ENCODE data around the gene MLST8. TPM values are rescaled to one million over a fixed set of nuclear protein-coding genes. Genes with fewer than 3 reads are reported as not detected.
A peak's percentile ranks its signal among the peaks of the same experiment; 100 is the strongest.

MLST8 gene
- total RNA-seq, 2 donors from 2014 or later: 35.6 to 45.0 TPM

DNA sequence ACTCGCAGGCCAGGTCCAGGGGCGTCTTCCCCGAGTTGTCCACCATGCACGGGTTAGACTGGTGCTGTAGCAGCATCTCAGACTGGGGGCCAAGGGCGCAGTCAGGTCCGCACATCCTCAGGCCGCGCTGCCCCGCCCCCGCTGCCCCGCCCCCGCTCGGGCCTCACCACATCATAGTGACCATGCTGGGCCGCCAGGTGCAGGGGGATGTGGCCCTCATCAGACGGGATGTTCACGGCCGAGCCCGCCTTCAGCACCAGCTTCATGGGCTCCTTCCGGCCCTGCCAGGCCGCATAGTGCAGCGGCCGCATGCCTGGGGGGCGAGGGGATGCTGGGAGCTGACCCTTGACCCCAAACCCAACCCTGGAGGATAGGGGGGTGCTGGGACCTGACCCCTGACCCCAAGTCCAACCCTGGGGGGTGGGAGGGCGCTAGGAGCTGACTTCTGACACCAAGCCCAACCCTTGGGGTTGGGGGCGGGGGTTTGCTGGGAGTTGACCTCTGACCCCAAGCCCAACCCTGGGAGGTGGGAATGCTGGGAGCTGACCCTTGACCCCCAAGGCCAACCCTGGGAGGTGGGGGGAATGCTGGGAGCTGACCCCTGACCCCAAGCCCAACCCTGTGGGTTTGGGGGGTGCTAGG lies 15.9 kb upstream of the MLST8 start:
- Histone ChIP-seq H3K36me3 (no peaks in the 10 kb centered on the region), H3K27ac (no peak overlapping the region), H3K4me1 (peaks cover 0 to 5% of the 10 kb centered on the region in 2 donors), H3K9me3 (no peaks in the 10 kb centered on the region), H3K27me3 (no peaks in the 10 kb centered on the region), H3K4me3 (no peak overlapping the region)
- no peak for DNase-seq (ENCODE audit: low spot score)
- TF ChIP-seq, protein P1, sequence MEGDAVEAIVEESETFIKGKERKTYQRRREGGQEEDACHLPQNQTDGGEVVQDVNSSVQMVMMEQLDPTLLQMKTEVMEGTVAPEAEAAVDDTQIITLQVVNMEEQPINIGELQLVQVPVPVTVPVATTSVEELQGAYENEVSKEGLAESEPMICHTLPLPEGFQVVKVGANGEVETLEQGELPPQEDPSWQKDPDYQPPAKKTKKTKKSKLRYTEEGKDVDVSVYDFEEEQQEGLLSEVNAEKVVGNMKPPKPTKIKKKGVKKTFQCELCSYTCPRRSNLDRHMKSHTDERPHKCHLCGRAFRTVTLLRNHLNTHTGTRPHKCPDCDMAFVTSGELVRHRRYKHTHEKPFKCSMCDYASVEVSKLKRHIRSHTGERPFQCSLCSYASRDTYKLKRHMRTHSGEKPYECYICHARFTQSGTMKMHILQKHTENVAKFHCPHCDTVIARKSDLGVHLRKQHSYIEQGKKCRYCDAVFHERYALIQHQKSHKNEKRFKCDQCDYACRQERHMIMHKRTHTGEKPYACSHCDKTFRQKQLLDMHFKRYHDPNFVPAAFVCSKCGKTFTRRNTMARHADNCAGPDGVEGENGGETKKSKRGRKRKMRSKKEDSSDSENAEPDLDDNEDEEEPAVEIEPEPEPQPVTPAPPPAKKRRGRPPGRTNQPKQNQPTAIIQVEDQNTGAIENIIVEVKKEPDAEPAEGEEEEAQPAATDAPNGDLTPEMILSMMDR (IDR thresholded peaks at IDR 0.05): no peak

DNA sequence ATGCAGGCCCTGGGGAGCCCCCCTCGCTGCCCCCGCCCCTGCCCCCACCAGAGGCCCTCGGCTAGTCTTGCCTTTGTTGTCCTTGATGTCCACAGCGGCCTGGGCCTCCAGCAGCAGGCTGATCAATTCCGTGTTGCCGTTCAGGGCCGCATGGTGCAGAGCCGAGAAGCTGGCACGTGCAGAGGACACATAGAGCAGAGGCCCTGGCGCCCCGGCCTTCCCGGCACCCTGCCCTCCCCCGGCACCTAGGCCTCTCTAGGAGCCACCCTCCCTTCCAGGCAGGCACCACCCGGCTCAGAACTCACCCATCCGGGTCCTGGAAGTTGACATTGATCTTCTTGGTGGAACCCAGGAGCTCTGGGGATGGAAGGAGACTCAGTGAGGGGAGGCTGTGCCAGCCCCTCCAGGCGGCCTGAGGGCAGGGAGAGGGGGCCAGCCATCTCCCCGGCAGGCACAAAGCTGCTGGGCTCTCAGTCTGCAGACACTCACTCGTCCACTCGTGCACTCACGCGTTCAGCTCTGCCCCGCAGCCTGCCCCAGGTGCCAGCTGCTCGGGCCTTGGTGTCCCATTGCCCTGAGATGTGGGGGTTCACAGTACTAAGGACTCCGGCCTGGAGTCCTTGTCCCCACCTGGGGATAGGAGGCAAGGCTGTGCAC lies 15.1 kb upstream of the MLST8 start:
- no peak overlapping the region for H3K4me3 ChIP-seq
- no peaks in the 10 kb centered on the region for H3K36me3 ChIP-seq
- TF ChIP-seq, protein P1 (IDR thresholded peaks at IDR 0.05): no peak
- no peaks in the 10 kb centered on the region for H3K9me3 ChIP-seq
- H3K4me1 ChIP-seq: peaks cover 0 to 8% of the 10 kb centered on the region in 2 donors
- no peak for DNase-seq (ENCODE audit: low spot score)
- no peaks in the 10 kb centered on the region for H3K27me3 ChIP-seq
- H3K27ac ChIP-seq: no peak overlapping the region

DNA sequence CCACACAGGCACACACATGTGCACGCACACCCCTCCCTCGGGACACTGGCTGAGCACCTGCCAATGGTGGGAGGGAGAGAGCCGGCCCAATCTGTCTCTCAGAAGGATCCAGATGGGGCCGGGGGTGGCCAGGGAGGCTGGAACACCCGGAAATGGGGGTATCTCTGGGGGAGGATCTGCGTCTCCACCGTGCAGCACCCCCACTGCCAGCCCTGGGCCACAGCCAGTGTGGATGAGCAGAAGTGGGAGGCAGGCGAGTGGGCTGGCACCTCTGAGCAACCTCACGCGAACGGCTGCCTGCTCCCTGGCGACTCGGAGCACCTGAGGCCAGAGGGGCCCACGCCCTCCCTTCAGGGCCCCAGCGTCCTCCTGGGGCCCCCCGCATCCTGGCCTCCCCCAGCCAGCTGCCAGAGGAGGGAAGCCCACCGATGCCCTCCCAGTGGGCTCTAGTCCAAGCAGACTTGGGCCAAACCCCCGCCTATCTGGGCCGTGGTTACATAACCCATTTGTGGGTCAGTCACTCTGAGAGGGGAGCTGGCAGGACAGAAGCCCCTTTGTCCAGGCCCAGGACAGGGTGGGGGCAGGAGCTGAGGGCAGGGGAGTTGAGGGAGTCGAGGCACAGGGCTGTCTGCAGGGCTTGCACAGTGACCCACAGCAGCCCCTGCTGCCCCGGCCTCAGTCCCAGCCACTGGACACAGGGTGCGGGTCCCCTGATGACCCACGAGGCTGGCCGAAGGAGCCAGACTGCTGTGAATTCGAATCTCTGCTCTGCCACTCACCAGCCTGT lies 14.4 kb upstream of the MLST8 start:
- no peak overlapping the region for H3K4me3 ChIP-seq
- H3K36me3 ChIP-seq: no peaks in the 10 kb centered on the region
- no peak for DNase-seq (ENCODE audit: low spot score)
- no peaks in the 10 kb centered on the region for H3K9me3 ChIP-seq
- peaks cover 0 to 6% of the 10 kb centered on the region in 2 donors for H3K27me3 ChIP-seq
- peaks cover 0 to 15% of the 10 kb centered on the region in 2 donors for H3K4me1 ChIP-seq
- H3K27ac ChIP-seq: peak overlapping the region in 1 of 2 donors; percentile 28
- TF ChIP-seq, protein P1 (IDR thresholded peaks at IDR 0.05): no peak

DNA sequence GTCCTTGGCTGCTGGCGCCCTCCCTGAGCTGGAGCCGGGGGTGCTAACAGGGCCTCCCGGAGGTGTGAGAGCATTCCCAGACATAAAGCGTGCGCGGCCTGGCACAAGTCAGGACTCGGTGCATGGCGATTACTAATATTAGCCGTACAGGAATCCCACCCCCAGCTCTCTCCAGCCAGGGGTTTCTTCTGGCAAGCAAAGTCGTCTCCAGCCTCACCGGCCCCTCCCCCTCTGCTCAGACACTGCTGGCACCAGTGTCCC lies 13.9 kb upstream of the MLST8 start:
- no peak for DNase-seq (ENCODE audit: low spot score)
- H3K4me3 ChIP-seq: no peak overlapping the region
- TF ChIP-seq, protein P1 (IDR thresholded peaks at IDR 0.05): no peak
- peak overlapping the region in 1 of 2 donors; percentile 28 for H3K27ac ChIP-seq
- no peaks in the 10 kb centered on the region for H3K9me3 ChIP-seq
- no peaks in the 10 kb centered on the region for H3K36me3 ChIP-seq
- peaks cover 0 to 6% of the 10 kb centered on the region in 2 donors for H3K27me3 ChIP-seq
- H3K4me1 ChIP-seq: peaks cover 0 to 17% of the 10 kb centered on the region in 2 donors

DNA sequence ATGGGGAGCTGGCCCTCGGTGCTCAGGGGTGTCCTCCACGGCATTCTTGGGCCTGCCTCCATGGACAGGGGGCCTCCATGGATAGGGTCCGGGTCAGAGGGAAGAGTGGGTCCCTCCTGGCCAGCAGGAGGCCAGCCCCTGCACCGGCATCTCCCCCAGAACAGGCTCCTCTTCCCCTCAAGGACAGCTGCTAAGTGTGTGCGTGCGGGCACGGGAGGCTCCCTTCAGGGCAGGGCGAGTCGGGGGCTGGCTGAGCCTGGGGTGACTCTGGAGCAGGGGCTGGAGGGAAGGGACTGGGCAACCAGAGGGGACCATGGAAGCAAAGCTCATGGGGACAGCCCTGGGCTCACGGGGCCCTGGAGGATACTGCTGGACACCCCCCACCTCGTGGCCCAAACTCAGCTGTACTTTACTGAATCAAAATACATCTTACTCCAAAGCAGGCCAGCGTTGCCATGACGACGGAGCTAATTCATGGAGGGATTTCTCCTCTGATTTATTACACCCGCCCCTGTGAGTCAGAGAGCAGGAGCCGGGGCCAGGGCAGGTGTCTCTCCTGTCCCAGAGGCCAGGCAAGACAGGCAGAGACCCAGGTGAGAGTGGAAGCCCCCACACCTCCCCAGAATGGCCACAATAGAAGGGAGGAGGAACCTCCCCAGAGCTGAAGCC lies 11.0 kb upstream of the MLST8 start:
- no peak for DNase-seq (ENCODE audit: low spot score)
- TF ChIP-seq, protein P1 (IDR thresholded peaks at IDR 0.05): no peak
- H3K9me3 ChIP-seq: no peaks in the 10 kb centered on the region
- H3K27me3 ChIP-seq: peaks cover 0 to 6% of the 10 kb centered on the region in 2 donors
- H3K36me3 ChIP-seq: no peaks in the 10 kb centered on the region
- H3K27ac ChIP-seq: no peak overlapping the region
- H3K4me3 ChIP-seq: no peak overlapping the region
- peaks cover 0 to 17% of the 10 kb centered on the region in 2 donors for H3K4me1 ChIP-seq
